DND-41 (cell line): ENCODE data around the gene TFAP2B.

Experiments used
- CTCF ChIP-seq: IDR thresholded peaks from 2 replicates; pipeline ENCODE4 v1.5.1; 2012; ENCODE audit warnings: borderline replicate concordance, low read length, moderate library complexity, mild to moderate bottlenecking; ENCODE audit not compliant: poor library complexity, severe bottlenecking; ENCODE audit errors: extremely low read depth
- EZH2 ChIP-seq: IDR thresholded peaks from 3 replicates; pipeline ENCODE4 v1.6.1; 2012; ENCODE audit warnings: borderline replicate concordance, low read depth, mild to moderate bottlenecking, moderate library complexity, low read length, inconsistent platforms; ENCODE audit not compliant: severe bottlenecking

GRCh38 chr6:50836231-50836630 is 17.6 kb downstream of the TFAP2B start:
- TF ChIP-seq CTCF (no peak), EZH2 (no peak)
